GM12892 (cell line): ENCODE results near the gene SLC9A1.

Experiments used
- DNase-seq: peaks from one replicate; pipeline ENCODE4 v3.0.0; 2011; ENCODE audit not compliant: insufficient read length
- FAIRE-seq: peaks from 2 replicates; lab custom pipeline; 2011; peaks lifted over from hg19 to GRCh38; lab: Jason Lieb, UNC
- POLR2A ChIP-seq: IDR thresholded peaks from 2 replicates; pipeline ENCODE4 v1.6.1; 2011; ENCODE audit warnings: low read depth, low read length, control low read depth
- POLR2AphosphoS5 ChIP-seq: IDR thresholded peaks from 2 replicates; pipeline ENCODE4 v1.6.1; 2011; ENCODE audit warnings: low read depth, low read length, control low read depth
- TAF1 ChIP-seq: IDR thresholded peaks from 2 replicates; pipeline ENCODE4 v1.6.1; 2011; ENCODE audit warnings: low read depth, mild to moderate bottlenecking, control low read depth, low read length, borderline replicate concordance

Gene SLC9A1

GRCh38 chr1:27124405-27124804 is 30.5 kb downstream of the SLC9A1 start:
- FAIRE-seq: no peak
- TF ChIP-seq POLR2A (no peak), TAF1 (no peak), POLR2AphosphoS5 (no peak)
- DNase-seq: no peak

- TF ChIP-seq POLR2A: no peak
- TF ChIP-seq TAF1: no peak
- TF ChIP-seq POLR2AphosphoS5: no peak
- no peak for DNase-seq
- no peak for FAIRE-seq
These were observed 32.3 kb downstream of the SLC9A1 start for GRCh38 chr1:27122652-27123051.

DNA sequence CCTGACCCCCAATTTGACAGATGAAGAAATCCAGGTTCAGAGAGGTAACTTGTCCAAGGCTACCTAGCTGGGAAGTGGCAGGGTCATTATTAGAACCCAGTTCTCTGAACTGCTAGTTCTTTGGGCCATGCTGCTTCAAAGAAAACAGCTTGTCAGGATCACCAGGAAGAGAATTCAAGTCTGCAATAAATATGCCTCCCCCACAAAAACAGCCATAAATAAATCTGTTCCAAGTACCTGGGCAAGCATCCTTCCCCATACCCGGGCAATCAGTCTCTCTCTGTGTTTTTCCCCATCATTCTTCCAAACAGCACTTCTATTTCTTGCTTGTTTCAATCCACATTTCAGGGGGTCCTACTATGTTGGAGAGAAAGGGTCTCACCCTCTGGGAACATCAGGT is 34.1 kb downstream of the SLC9A1 start:
- no peak for DNase-seq
- no peak for FAIRE-seq
- TF ChIP-seq POLR2A (no peak), TAF1 (no peak), POLR2AphosphoS5 (no peak)

GRCh38 chr1:27118440-27118689 is 36.6 kb downstream of the SLC9A1 start:
- no peak for DNase-seq
- FAIRE-seq: no peak
- TF ChIP-seq TAF1 (no peak), POLR2AphosphoS5 (no peak), POLR2A (no peak)

- FAIRE-seq (no peak), DNase-seq (no peak)
- no peak for TF ChIP-seq POLR2A
- no peak for TF ChIP-seq TAF1
- no peak for TF ChIP-seq POLR2AphosphoS5
These were observed 37.0 kb downstream of the SLC9A1 start for GRCh38 chr1:27117733-27118439.

- TF ChIP-seq POLR2AphosphoS5 (no peak), POLR2A (no peak), TAF1 (no peak)
- FAIRE-seq (peak; percentile 24), DNase-seq (no peak)
These were observed 38.2 kb downstream of the SLC9A1 start for GRCh38 chr1:27116697-27117096.

DNA sequence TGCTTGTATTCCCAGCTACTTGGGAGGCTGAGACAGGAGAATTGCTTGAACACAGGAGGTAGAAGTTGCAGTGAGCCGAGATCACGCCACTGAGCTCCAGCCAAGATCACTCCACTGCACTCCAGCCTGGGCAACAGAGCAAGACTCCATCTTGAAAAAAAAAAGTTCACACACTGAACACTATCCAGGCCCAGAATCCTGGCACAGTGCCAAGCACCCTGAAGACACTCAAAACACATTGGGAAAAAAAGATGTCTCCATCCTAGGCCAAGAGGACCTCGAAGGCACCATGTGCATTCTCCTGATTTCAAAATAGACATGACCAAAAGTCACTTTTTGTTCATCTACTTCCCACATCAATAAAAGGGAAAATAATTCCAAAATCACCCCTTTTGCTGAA is 38.7 kb downstream of the SLC9A1 start:
- TF ChIP-seq POLR2AphosphoS5 (no peak), TAF1 (no peak), POLR2A (no peak)
- FAIRE-seq (no peak), DNase-seq (no peak)

GRCh38 chr1:27114546-27114945 is 40.4 kb downstream of the SLC9A1 start:
- no peak for TF ChIP-seq POLR2AphosphoS5
- FAIRE-seq: no peak
- no peak for DNase-seq

GRCh38 chr1:27113861-27114260 is 41.1 kb downstream of the SLC9A1 start:
- TF ChIP-seq TAF1: no peak
- TF ChIP-seq POLR2AphosphoS5: no peak
- TF ChIP-seq POLR2A: no peak
- FAIRE-seq (no peak), DNase-seq (no peak)

- TF ChIP-seq POLR2AphosphoS5: no peak
- TF ChIP-seq TAF1: no peak
- peak; percentile 55; the same call in 1 of the 2 replicates for TF ChIP-seq POLR2A
- FAIRE-seq: peak; percentile 91
- peak; percentile 76 for DNase-seq
These were observed 43.0 kb downstream of the SLC9A1 start for GRCh38 chr1:27111626-27112573.

- FAIRE-seq: no peak
- no peak for DNase-seq
These were observed 45.7 kb downstream of the SLC9A1 start for GRCh38 chr1:27109103-27109822.

DNA sequence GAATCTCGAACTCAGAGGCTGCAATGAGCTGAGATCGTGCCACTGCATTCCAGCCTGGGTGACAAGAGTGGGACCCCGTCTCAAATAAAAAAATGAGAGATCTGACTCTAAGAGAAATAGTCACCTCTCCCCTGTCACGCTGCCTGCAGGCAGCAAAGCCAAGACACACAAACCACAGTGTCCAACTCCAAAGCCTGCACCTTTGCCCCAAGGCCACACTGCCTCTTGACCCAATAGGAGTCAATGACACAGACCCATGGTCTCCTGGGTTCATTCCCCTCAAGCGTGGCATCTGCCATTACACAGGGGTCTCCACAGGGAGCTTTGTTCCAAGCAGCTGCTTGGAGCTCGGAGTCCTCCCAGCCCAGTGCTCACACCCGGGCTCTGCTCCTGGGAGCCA is 46.3 kb downstream of the SLC9A1 start:
- TF ChIP-seq POLR2A (no peak), POLR2AphosphoS5 (no peak), TAF1 (no peak)
- DNase-seq (no peak), FAIRE-seq (no peak)

More at GRCh38 chr1:27109103-27109822, 45.7 kb downstream of the SLC9A1 start:
- no peak for TF ChIP-seq TAF1
- no peak for TF ChIP-seq POLR2A
- TF ChIP-seq POLR2AphosphoS5: no peak
